Retinal pigment epithelial cell (primary cell): ENCODE measurements around the gene IFNAR2.
"Not testable (repeated sequence)": the region's sequence is repeated elsewhere in the genome, so short reads cannot be mapped to it uniquely, and the experiment has no call there.

Source experiments
- DNase-seq: peaks from one replicate; pipeline ENCODE4 v3.0.0-alpha.2; 2010; ENCODE audit warnings: low read depth
- H3K4me3 ChIP-seq: 2 replicates; pipeline ENCODE4 v1.5.1; 2011; ENCODE audit warnings: mild to moderate bottlenecking, low read length, control low read depth, moderate library complexity
- CTCF ChIP-seq: conservative IDR thresholded peaks from 2 replicates; pipeline ENCODE4 v1.5.1; 2011; ENCODE audit warnings: low read depth, low read length, control low read depth, inconsistent platforms

The IFNAR2 gene

GRCh38 chr21:33214056-33214455 is 15.7 kb upstream of the IFNAR2 start:
- no peak for DNase-seq
- no peak overlapping the region for H3K4me3 ChIP-seq
- TF ChIP-seq CTCF, result no peak

DNA sequence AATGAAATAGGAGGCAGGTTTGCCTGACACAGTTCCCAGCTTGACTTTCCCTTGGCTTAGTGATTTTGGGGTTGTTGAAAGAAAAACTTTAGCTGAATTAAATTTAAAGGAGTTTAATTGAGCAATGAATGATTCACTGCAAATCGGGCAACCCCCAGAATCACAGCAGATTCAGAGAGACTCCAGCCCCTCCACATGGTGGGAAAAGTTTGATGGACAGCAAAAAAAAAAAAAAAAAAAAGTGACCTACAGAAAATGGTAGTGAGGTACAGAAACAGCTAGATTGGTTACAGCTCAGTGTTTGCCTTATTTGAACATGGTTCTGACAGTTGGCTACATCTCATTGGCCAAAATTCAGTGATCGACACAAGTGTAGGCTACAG is 12.6 kb upstream of the IFNAR2 start:
- no peak for DNase-seq
- no peak overlapping the region for H3K4me3 ChIP-seq
- TF ChIP-seq CTCF, result no peak

- H3K4me3 ChIP-seq, result no peak overlapping the region
- no peak for TF ChIP-seq CTCF
- no peak for DNase-seq
Observed at GRCh38 chr21:33219300-33219699, 10.4 kb upstream of the IFNAR2 start.

- DNase-seq, result no peak
- H3K4me3 ChIP-seq, result no peak overlapping the region
Observed at GRCh38 chr21:33219954-33220353, 9.8 kb upstream of the IFNAR2 start.

GRCh38 chr21:33225376-33225775 is 4.4 kb upstream of the IFNAR2 start:
- H3K4me3 ChIP-seq, DNase-seq: not testable (repeated sequence)

More at GRCh38 chr21:33219954-33220353, 9.8 kb upstream of the IFNAR2 start:
- TF ChIP-seq CTCF, result no peak

DNA sequence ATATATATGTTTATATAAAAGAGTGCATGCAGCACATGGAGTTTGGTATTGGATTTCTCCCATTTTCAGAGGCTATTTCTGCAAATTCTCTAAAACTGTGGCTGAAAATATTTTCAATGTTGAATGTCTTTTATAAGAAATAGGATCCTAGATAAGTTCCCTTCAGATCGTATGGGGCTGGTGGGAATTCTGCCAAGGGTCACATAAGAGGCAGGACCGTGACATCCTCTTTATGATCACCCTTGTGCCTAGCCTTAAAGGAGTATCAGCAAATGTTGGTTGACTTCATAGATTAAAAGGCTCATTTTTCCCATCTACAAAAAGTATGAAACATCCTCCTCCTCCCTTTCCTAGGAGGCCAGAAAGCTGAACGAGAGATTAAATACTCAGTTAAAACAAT is 1.3 kb upstream of the IFNAR2 start:
- H3K4me3 ChIP-seq, result no peak overlapping the region
- no peak for TF ChIP-seq CTCF
- DNase-seq, result no peak

DNA sequence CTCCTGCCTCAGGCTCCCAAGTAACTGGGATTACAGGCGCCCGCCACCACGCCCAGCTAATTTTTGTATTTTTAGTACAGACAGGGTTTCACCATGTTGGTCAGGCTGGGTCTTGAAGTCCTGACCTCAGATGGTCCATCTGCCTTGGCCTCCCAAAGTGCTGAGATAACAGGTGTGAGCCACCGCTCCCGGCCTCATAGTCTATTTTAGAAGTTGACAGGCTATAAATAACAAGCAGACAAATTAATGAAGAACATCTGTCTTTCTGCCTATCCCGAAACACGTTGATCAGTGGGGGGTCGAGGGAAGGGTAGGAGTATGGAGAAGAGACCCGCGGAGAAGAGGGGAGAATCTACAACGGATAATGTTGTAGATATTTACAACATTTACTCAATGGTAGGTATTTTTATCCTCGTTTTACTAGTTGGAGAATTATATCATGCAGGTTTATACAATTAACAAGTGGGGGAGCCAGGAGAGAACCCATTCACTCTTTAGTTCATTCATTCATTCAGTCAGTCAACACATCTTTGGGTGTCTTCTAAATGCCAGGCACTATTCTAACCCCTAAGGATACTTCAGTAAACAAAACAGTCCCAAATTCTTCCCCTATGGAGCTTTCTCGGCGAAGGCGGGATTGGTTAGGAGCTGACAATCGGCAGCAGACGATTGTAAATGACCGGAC is 497 bp upstream of the IFNAR2 start:
- no peak for TF ChIP-seq CTCF
- peak overlapping the region; percentile 61 for H3K4me3 ChIP-seq
- DNase-seq, result no peak
